H9 (cell line): ENCODE data around the gene RDH14. TPM values are rescaled to one million over a fixed set of nuclear protein-coding genes. Genes with fewer than 3 reads are reported as not detected.

Experiments used
- DNase-seq: peaks from one replicate; pipeline ENCODE4 v3.0.0-alpha.2; 2017
- H2AFZ ChIP-seq: one replicate; pipeline ENCODE4 v1.6.1; 2013; ENCODE audit warnings: mild to moderate bottlenecking, low read length, control low read depth, moderate library complexity
- H2AK5ac ChIP-seq: 2 replicates; pipeline ENCODE4 v1.6.1; 2013; ENCODE audit warnings: low read length, control low read depth, mixed read lengths; ENCODE audit not compliant: insufficient read length
- H2BK120ac ChIP-seq: one replicate; pipeline ENCODE4 v1.6.1; 2013; ENCODE audit warnings: low read depth, mild to moderate bottlenecking, low read length, control low read depth, inconsistent platforms; ENCODE audit not compliant: poor library complexity, severe bottlenecking
- H2BK12ac ChIP-seq: 2 replicates; pipeline ENCODE4 v1.6.1; 2013; ENCODE audit warnings: low read length, control low read depth, mixed read lengths, low read depth; ENCODE audit not compliant: insufficient read length
- H2BK15ac ChIP-seq: 2 replicates; pipeline ENCODE4 v1.6.1; 2013; ENCODE audit warnings: low read depth, low read length, control low read depth
- H2BK20ac ChIP-seq: one replicate; pipeline ENCODE4 v1.6.1; 2013; ENCODE audit warnings: low read depth, mild to moderate bottlenecking, low read length, control low read depth, inconsistent platforms; ENCODE audit not compliant: poor library complexity, severe bottlenecking
- H2BK5ac ChIP-seq: 2 replicates; pipeline ENCODE4 v1.6.1; 2013; ENCODE audit warnings: low read length, control low read depth, mixed read lengths; ENCODE audit not compliant: insufficient read length
- H3K14ac ChIP-seq: 2 replicates; pipeline ENCODE4 v1.6.1; 2013; ENCODE audit warnings: low read length, control low read depth; ENCODE audit not compliant: insufficient read depth
- H3K18ac ChIP-seq: 2 replicates; pipeline ENCODE4 v1.6.1; 2013; ENCODE audit warnings: low read depth, mild to moderate bottlenecking, mixed read lengths, low read length, control low read depth; ENCODE audit not compliant: insufficient read length
- H3K23ac ChIP-seq: 2 replicates; pipeline ENCODE4 v1.6.1; 2013; ENCODE audit warnings: low read length, control low read depth, mixed read lengths, low read depth; ENCODE audit not compliant: insufficient read length
- H3K23me2 ChIP-seq: 2 replicates; pipeline ENCODE4 v1.6.1; 2013; ENCODE audit warnings: low read depth, mild to moderate bottlenecking, mixed read lengths, low read length, control low read depth; ENCODE audit not compliant: insufficient read length, poor library complexity, severe bottlenecking
- H3K27ac ChIP-seq: 2 replicates; pipeline ENCODE4 v1.5.1; 2013; ENCODE audit warnings: low read length, control low read depth, mixed read lengths, low read depth; ENCODE audit not compliant: insufficient read length
- H3K27me3 ChIP-seq: 2 replicates; pipeline ENCODE4 v1.6.1; 2013; ENCODE audit warnings: low read length, control low read depth, inconsistent platforms; ENCODE audit not compliant: insufficient read depth
- H3K4ac ChIP-seq: 2 replicates; pipeline ENCODE4 v1.6.1; 2013; ENCODE audit warnings: low read depth, mild to moderate bottlenecking, control low read depth, inconsistent platforms, low read length, moderate library complexity
- H3K4me1 ChIP-seq: 2 replicates; pipeline ENCODE4 v1.6.1; 2013; ENCODE audit warnings: low read length, control low read depth, inconsistent platforms; ENCODE audit not compliant: insufficient read depth
- H3K4me2 ChIP-seq: 2 replicates; pipeline ENCODE4 v1.6.1; 2013; ENCODE audit warnings: low read length, control low read depth, mixed read lengths; ENCODE audit not compliant: insufficient read length, insufficient read depth
- H3K56ac ChIP-seq: 2 replicates; pipeline ENCODE4 v1.6.1; 2013; ENCODE audit warnings: low read depth, mild to moderate bottlenecking, mixed read lengths, low read length, control low read depth; ENCODE audit not compliant: insufficient read length
- H3K79me1 ChIP-seq: 2 replicates; pipeline ENCODE4 v1.6.1; 2013; ENCODE audit warnings: low read depth, mild to moderate bottlenecking, moderate library complexity, low read length, control low read depth, inconsistent platforms; ENCODE audit not compliant: insufficient read depth, poor library complexity, severe bottlenecking
- H3K79me2 ChIP-seq: 2 replicates; pipeline ENCODE4 v1.6.1; 2013; ENCODE audit warnings: low read length, control low read depth, inconsistent platforms; ENCODE audit not compliant: insufficient read depth
- H3K9ac ChIP-seq: 2 replicates; pipeline ENCODE4 v1.6.1; 2013; ENCODE audit warnings: low read length, control low read depth, mixed read lengths; ENCODE audit not compliant: insufficient read length; ENCODE audit errors: extremely low read depth
- H3K9me3 ChIP-seq: one replicate; pipeline ENCODE4 v1.6.1; 2013; ENCODE audit warnings: low read depth, low read length, inconsistent platforms; ENCODE audit not compliant: control insufficient read depth
- H3T11ph ChIP-seq: one replicate; pipeline ENCODE4 v1.6.1; 2013; ENCODE audit warnings: mild to moderate bottlenecking, low read length, control low read depth, inconsistent platforms
- H4K20me1 ChIP-seq: one replicate; pipeline ENCODE4 v1.6.1; 2013; ENCODE audit not compliant: control insufficient read depth, insufficient read length, insufficient read depth
- H4K5ac ChIP-seq: 2 replicates; pipeline ENCODE4 v1.6.1; 2013; ENCODE audit warnings: low read depth, mild to moderate bottlenecking, mixed read lengths, low read length, control low read depth; ENCODE audit not compliant: insufficient read length
- H4K8ac ChIP-seq: replicated peaks from 2 replicates; pipeline ENCODE4 v1.6.1; 2013; ENCODE audit warnings: low read length, control low read depth, mixed read lengths, low read depth; ENCODE audit not compliant: insufficient read length
- H4K91ac ChIP-seq: 2 replicates; pipeline ENCODE4 v1.6.1; 2013; ENCODE audit warnings: low read depth, mild to moderate bottlenecking, moderate library complexity, mixed read lengths, low read length, control low read depth; ENCODE audit not compliant: insufficient read length
- H3K27ac Mint-ChIP-seq, 3 experiments: 2 replicates in 2 of 3; 3 replicates in 1 of 3; pipeline ENCODE4 v1.8.0; 2020 to 2021; ENCODE audit warnings: mixed read lengths in 3 of 3, mild to moderate bottlenecking in 1 of 3, moderate library complexity in 1 of 3
- H3K27me3 Mint-ChIP-seq: 2 replicates; pipeline ENCODE4 v1.8.0; 2021; ENCODE audit warnings: low read depth, mild to moderate bottlenecking, moderate library complexity, mixed read lengths
- H3K36me3 Mint-ChIP-seq, 3 experiments: 2 replicates in 2 of 3; 3 replicates in 1 of 3; pipeline ENCODE4 v1.8.0; 2020 to 2021; ENCODE audit warnings: low read depth in 3 of 3, mixed read lengths in 3 of 3; ENCODE audit not compliant: insufficient read depth in 1 of 3
- H3K4me1 Mint-ChIP-seq, 2 experiments: 2 replicates each; pipeline ENCODE4 v1.8.0; 2020; ENCODE audit warnings: mixed read lengths in 2 of 2
- H3K4me3 Mint-ChIP-seq, 2 experiments: 2 replicates in 1 of 2; 3 replicates in 1 of 2; pipeline ENCODE4 v1.8.0; 2020 to 2021; ENCODE audit warnings: mild to moderate bottlenecking in 2 of 2, mixed read lengths in 2 of 2, moderate library complexity in 1 of 2
- H3K9me3 Mint-ChIP-seq, 2 experiments: 2 replicates in 1 of 2; 3 replicates in 1 of 2; pipeline ENCODE4 v1.8.0; 2020; ENCODE audit warnings: mild to moderate bottlenecking in 2 of 2, mixed read lengths in 2 of 2, moderate library complexity in 1 of 2
- CTCF ChIP-seq: fragments of 200-600 bp; sonication (generic); conservative IDR thresholded peaks from 3 replicates; pipeline ENCODE4 v1.8.0; 2021; ENCODE audit warnings: antibody characterized with exemption, mild to moderate bottlenecking
- WGBS: extraction: QIAGEN DNeasy Blood & Tissue Kit; methylation state at CpG from one replicate; pipeline ENCODE4 v1.1.7; 2013; ENCODE audit warnings: missing lambda C conversion rate, low lambda C conversion rate, mixed read lengths; ENCODE audit not compliant: insufficient read length; ENCODE audit errors: extremely low coverage; 5-methylcytosine and 5-hydroxymethylcytosine counted together
- total RNA-seq: library from RNA; stranded (reverse); gene quantifications from 2 replicates; pipeline ENCODE4 v1.2.1, GENCODE V29; 2021

Gene RDH14
- total RNA-seq, 1 experiment from 2014 or later = 25.5 TPM

- no peak overlapping the region for H3K4me3 Mint-ChIP-seq
- H4K8ac ChIP-seq = no peak overlapping the region
- H3K23ac ChIP-seq = no peak overlapping the region
- H3K9ac ChIP-seq = no peak overlapping the region
- no peaks in the 10 kb centered on the region for H3K9me3 ChIP-seq
- H3K18ac ChIP-seq = no peak overlapping the region
- H2AK5ac ChIP-seq = no peak overlapping the region
- H2BK5ac ChIP-seq = no peak overlapping the region
- no peaks in the 10 kb centered on the region for H3K27me3 Mint-ChIP-seq
- H3K4ac ChIP-seq = no peak overlapping the region
- no peak overlapping the region for H2AFZ ChIP-seq
- no peak overlapping the region for H4K91ac ChIP-seq
- no peaks in the 10 kb centered on the region for H3K23me2 ChIP-seq
- H3K79me1 ChIP-seq = no peaks in the 10 kb centered on the region
- no peak overlapping the region; a peak in 1 of 7 replicates for H3K27ac Mint-ChIP-seq
- no peaks in the 10 kb centered on the region for H3K9me3 Mint-ChIP-seq
- no peak overlapping the region for H2BK12ac ChIP-seq
- H3K27ac ChIP-seq = no peak overlapping the region
- no peaks in the 10 kb centered on the region for H3K79me2 ChIP-seq
- H3K4me1 Mint-ChIP-seq = peaks cover 6% of the 10 kb centered on the region in 2 experiments
- no peak overlapping the region for H2BK120ac ChIP-seq
- no CpG with 5 or more reads among the region's 3 CpGs for WGBS
- no peak overlapping the region for H3K14ac ChIP-seq
- H3K36me3 Mint-ChIP-seq = peaks cover 9 to 15% (median 14%) of the 10 kb centered on the region in 3 experiments
- no peak overlapping the region for H3K56ac ChIP-seq
- H2BK20ac ChIP-seq = no peak overlapping the region
- DNase-seq = no peak
- no peak overlapping the region for H3T11ph ChIP-seq
- TF ChIP-seq CTCF = no peak
- no peak overlapping the region for H4K5ac ChIP-seq
- H3K4me2 ChIP-seq = no peak overlapping the region
- H3K27me3 ChIP-seq = no peaks in the 10 kb centered on the region
- H2BK15ac ChIP-seq = no peak overlapping the region
- H4K20me1 ChIP-seq = no peaks in the 10 kb centered on the region
- H3K4me1 ChIP-seq = no peaks in the 10 kb centered on the region
These were observed 7.9 kb downstream of the RDH14 start for GRCh38 chr2:18552351-18553077.
